K562 (cell line): ENCODE data around the gene SLAMF9.

Experiments used
- CTCF ChIP-seq, 3 experiments: IDR thresholded peaks in 2 of 3; conservative IDR thresholded peaks in 1 of 3; 2 replicates each; pipeline ENCODE4 v1.5.1; 2011 to 2012; ENCODE audit warnings: low read length in 3 of 3, mild to moderate bottlenecking in 3 of 3, control low read depth in 2 of 3, improper control_type of control experiment in 1 of 3, inconsistent platforms in 1 of 3, low read depth in 1 of 3, mixed read lengths in 1 of 3, moderate library complexity in 1 of 3; ENCODE audit not compliant: insufficient read depth in 2 of 3
- FOXO4 ChIP-seq: fragments of 450-650 bp; formaldehyde crosslinking; IDR thresholded peaks from 2 replicates; pipeline ENCODE4 v1.4.0; 2020; ENCODE audit warnings: mild to moderate bottlenecking, moderate library complexity
- MLX ChIP-seq, 2 experiments: fragments of 450-650 bp in 1 of 2; sonication (generic) in 1 of 2; formaldehyde crosslinking; conservative IDR thresholded peaks; 2 replicates each; pipeline versions ENCODE4 v1.4.0 to v1.8.1; 2020 to 2022; ENCODE audit warnings: mild to moderate bottlenecking in 1 of 2, missing genetic modification reagents in 1 of 2
- NRF1 ChIP-seq, 2 experiments: fragments of 450-650 bp; IDR thresholded peaks in 1 of 2; conservative IDR thresholded peaks in 1 of 2; 2 replicates each; pipeline ENCODE4 v1.6.1; 2014; ENCODE audit warnings: mild to moderate bottlenecking in 2 of 2
- RCOR1 ChIP-seq, 2 experiments: IDR thresholded peaks; 2 replicates each; pipeline ENCODE4 v1.6.1; 2012; ENCODE audit warnings: low read depth in 2 of 2, low read length in 2 of 2, borderline replicate concordance in 1 of 2, improper control_type of control experiment in 1 of 2
- TRIM28 ChIP-seq: fragments of 450-650 bp; IDR thresholded peaks from 2 replicates; pipeline ENCODE4 v1.6.1; 2017
- ZKSCAN1 ChIP-seq: fragments of 150-350 bp; IDR thresholded peaks from 2 replicates; pipeline ENCODE4 v1.6.1; 2016; ENCODE audit warnings: low read depth, low read length
- TF ChIP-seq, protein P1 (sequence below): fragments of 450-650 bp; IDR thresholded peaks from 2 replicates; pipeline ENCODE4 v1.6.1; 2016; ENCODE audit warnings: borderline replicate concordance
- TF ChIP-seq, protein P2 (sequence below): sonication (generic); formaldehyde crosslinking; IDR thresholded peaks from 2 replicates; pipeline ENCODE4 v1.5.0; 2020; ENCODE audit warnings: missing genetic modification reagents
- TF ChIP-seq, protein P3 (sequence below): sonication (generic); formaldehyde crosslinking; IDR thresholded peaks from 2 replicates; pipeline ENCODE4 v1.8.1; 2022; ENCODE audit warnings: missing genetic modification reagents

GRCh38 chr1:159982280-159982679 lies 28.2 kb upstream of the SLAMF9 start:
- no peak for TF ChIP-seq MLX (CRISPR knock-in tag; conservative IDR thresholded peaks at IDR 0.05)
- no peak for TF ChIP-seq FOXO4 (CRISPR knock-in tag)
- TF ChIP-seq ZKSCAN1, result no peak
- no peak for TF ChIP-seq CTCF (IDR thresholded peaks at IDR 0.05 in 2 of 3, conservative IDR thresholded peaks at IDR 0.05 in 1 of 3; ENCODE audit: insufficient read depth in 2 of 3, low read depth in 1 of 3, low read length in 3 of 3)
- TF ChIP-seq RCOR1 (IDR thresholded peaks at IDR 0.05; ENCODE audit: borderline replicate concordance in 1 of 2, low read depth in 2 of 2, low read length in 2 of 2), result no peak
- no peak for TF ChIP-seq NRF1 (conservative IDR thresholded peaks at IDR 0.05 in 1 of 2, IDR thresholded peaks at IDR 0.05 in 1 of 2)
- TF ChIP-seq, protein P1, sequence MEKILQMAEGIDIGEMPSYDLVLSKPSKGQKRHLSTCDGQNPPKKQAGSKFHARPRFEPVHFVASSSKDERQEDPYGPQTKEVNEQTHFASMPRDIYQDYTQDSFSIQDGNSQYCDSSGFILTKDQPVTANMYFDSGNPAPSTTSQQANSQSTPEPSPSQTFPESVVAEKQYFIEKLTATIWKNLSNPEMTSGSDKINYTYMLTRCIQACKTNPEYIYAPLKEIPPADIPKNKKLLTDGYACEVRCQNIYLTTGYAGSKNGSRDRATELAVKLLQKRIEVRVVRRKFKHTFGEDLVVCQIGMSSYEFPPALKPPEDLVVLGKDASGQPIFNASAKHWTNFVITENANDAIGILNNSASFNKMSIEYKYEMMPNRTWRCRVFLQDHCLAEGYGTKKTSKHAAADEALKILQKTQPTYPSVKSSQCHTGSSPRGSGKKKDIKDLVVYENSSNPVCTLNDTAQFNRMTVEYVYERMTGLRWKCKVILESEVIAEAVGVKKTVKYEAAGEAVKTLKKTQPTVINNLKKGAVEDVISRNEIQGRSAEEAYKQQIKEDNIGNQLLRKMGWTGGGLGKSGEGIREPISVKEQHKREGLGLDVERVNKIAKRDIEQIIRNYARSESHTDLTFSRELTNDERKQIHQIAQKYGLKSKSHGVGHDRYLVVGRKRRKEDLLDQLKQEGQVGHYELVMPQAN, result no peak
- TF ChIP-seq, protein P2, sequence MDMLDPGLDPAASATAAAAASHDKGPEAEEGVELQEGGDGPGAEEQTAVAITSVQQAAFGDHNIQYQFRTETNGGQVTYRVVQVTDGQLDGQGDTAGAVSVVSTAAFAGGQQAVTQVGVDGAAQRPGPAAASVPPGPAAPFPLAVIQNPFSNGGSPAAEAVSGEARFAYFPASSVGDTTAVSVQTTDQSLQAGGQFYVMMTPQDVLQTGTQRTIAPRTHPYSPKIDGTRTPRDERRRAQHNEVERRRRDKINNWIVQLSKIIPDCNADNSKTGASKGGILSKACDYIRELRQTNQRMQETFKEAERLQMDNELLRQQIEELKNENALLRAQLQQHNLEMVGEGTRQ (CRISPR knock-in tag), result no peak
- no peak for TF ChIP-seq TRIM28
- TF ChIP-seq, protein P3, sequence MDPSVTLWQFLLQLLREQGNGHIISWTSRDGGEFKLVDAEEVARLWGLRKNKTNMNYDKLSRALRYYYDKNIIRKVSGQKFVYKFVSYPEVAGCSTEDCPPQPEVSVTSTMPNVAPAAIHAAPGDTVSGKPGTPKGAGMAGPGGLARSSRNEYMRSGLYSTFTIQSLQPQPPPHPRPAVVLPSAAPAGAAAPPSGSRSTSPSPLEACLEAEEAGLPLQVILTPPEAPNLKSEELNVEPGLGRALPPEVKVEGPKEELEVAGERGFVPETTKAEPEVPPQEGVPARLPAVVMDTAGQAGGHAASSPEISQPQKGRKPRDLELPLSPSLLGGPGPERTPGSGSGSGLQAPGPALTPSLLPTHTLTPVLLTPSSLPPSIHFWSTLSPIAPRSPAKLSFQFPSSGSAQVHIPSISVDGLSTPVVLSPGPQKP (CRISPR knock-in tag), result no peak
